WTC11 (cell line): ENCODE measurements around the gene ADAT3. TPM values are rescaled to one million over a fixed set of nuclear protein-coding genes. Genes with fewer than 3 reads are reported as not detected.
A peak's percentile ranks its signal among the peaks of the same experiment; 100 is the strongest.

Source experiments
- ATF3 ChIP-seq: sonication (generic); formaldehyde crosslinking; conservative IDR thresholded peaks from 2 replicates; pipeline ENCODE4 v1.8.1; 2022; ENCODE audit warnings: mild to moderate bottlenecking, missing genetic modification reagents
- ELF4 ChIP-seq: sonication (generic); formaldehyde crosslinking; IDR thresholded peaks from 2 replicates; pipeline ENCODE4 v1.8.1; 2022; ENCODE audit warnings: low read depth, mild to moderate bottlenecking, moderate library complexity, missing genetic modification reagents
- FOXJ3 ChIP-seq: sonication (generic); formaldehyde crosslinking; IDR thresholded peaks from 2 replicates; pipeline ENCODE4 v1.9.0; 2021; ENCODE audit warnings: missing genetic modification reagents, mild to moderate bottlenecking, borderline replicate concordance
- FOXP4 ChIP-seq: sonication (generic); formaldehyde crosslinking; IDR thresholded peaks from 2 replicates; pipeline ENCODE4 v1.8.0; 2022; ENCODE audit warnings: mild to moderate bottlenecking, missing genetic modification reagents
- GRHL2 ChIP-seq: fragments of 250-450 bp; sonication (Bioruptor Pico); IDR thresholded peaks from 2 replicates; pipeline ENCODE4 v1.8.0; 2022; ENCODE audit warnings: mild to moderate bottlenecking, moderate library complexity; ENCODE audit not compliant: insufficient replicate concordance, severe bottlenecking
- IRF1 ChIP-seq: sonication (generic); formaldehyde crosslinking; IDR thresholded peaks from 2 replicates; pipeline ENCODE4 v1.8.0; 2023; ENCODE audit warnings: missing genetic modification reagents
- MXD4 ChIP-seq: fragments of 250-450 bp; sonication (Bioruptor Pico); IDR thresholded peaks from 2 replicates; pipeline ENCODE4 v1.8.0; 2021; ENCODE audit warnings: mild to moderate bottlenecking, moderate library complexity, borderline replicate concordance
- NFE2L1 ChIP-seq: sonication (generic); formaldehyde crosslinking; IDR thresholded peaks from 2 replicates; pipeline ENCODE4 v1.8.1; 2023; ENCODE audit warnings: missing genetic modification reagents
- RORB ChIP-seq: fragments of 250-450 bp; sonication (Bioruptor Pico); IDR thresholded peaks from 2 replicates; pipeline ENCODE4 v1.9.0; 2021; ENCODE audit warnings: mild to moderate bottlenecking
- SP1 ChIP-seq: sonication (generic); formaldehyde crosslinking; conservative IDR thresholded peaks from 2 replicates; pipeline ENCODE4 v1.8.1; 2022; ENCODE audit warnings: missing genetic modification reagents
- STAT6 ChIP-seq: sonication (generic); formaldehyde crosslinking; conservative IDR thresholded peaks from 2 replicates; pipeline ENCODE4 v1.8.1; 2023; ENCODE audit warnings: mild to moderate bottlenecking, low read depth, missing genetic modification reagents, moderate library complexity
- TEAD1 ChIP-seq: sonication (generic); formaldehyde crosslinking; IDR thresholded peaks from 2 replicates; pipeline ENCODE4 v1.8.0; 2022; ENCODE audit warnings: mild to moderate bottlenecking, missing genetic modification reagents
- ZBTB21 ChIP-seq: sonication (generic); formaldehyde crosslinking; IDR thresholded peaks from 2 replicates; pipeline ENCODE4 v1.8.1; 2023; ENCODE audit warnings: mild to moderate bottlenecking, missing genetic modification reagents, borderline replicate concordance
- ZNF263 ChIP-seq: sonication (generic); formaldehyde crosslinking; IDR thresholded peaks from 2 replicates; pipeline ENCODE4 v1.8.1; 2022; ENCODE audit warnings: low read depth, mild to moderate bottlenecking, moderate library complexity, missing genetic modification reagents
- ZNF416 ChIP-seq: fragments of 250-450 bp; sonication (Bioruptor Pico); IDR thresholded peaks from 2 replicates; pipeline ENCODE4 v1.9.0; 2021; ENCODE audit warnings: mild to moderate bottlenecking, inconsistent platforms
- ZNF532 ChIP-seq: fragments of 250-450 bp; sonication (Bioruptor Pico); IDR thresholded peaks from 2 replicates; pipeline ENCODE4 v1.9.0; 2021; ENCODE audit warnings: mild to moderate bottlenecking, borderline replicate concordance
- total RNA-seq: library from RNA; stranded (reverse); gene quantifications from 3 replicates; pipeline ENCODE4 v1.2.3, GENCODE V29; 2021
- TF ChIP-seq, protein P1 (sequence below): sonication (generic); formaldehyde crosslinking; IDR thresholded peaks from 2 replicates; pipeline ENCODE4 v1.8.1; 2022; ENCODE audit warnings: mild to moderate bottlenecking, moderate library complexity, missing genetic modification reagents
- TF ChIP-seq, protein P2 (sequence below): sonication (generic); formaldehyde crosslinking; IDR thresholded peaks from 2 replicates; pipeline ENCODE4 v1.8.0; 2022; ENCODE audit warnings: mild to moderate bottlenecking, missing genetic modification reagents
- TF ChIP-seq, protein P3 (sequence below): sonication (generic); formaldehyde crosslinking; IDR thresholded peaks from 2 replicates; pipeline ENCODE4 v1.8.0; 2022; ENCODE audit warnings: mild to moderate bottlenecking, missing genetic modification reagents
- TF ChIP-seq, protein P4 (sequence below): sonication (generic); formaldehyde crosslinking; IDR thresholded peaks from 2 replicates; pipeline ENCODE4 v1.8.1; 2023; ENCODE audit warnings: mild to moderate bottlenecking, missing genetic modification reagents
- TF ChIP-seq, protein P5 (sequence below): fragments of 250-450 bp; sonication (Bioruptor Pico); IDR thresholded peaks from 2 replicates; pipeline ENCODE4 v1.9.0; 2021; ENCODE audit warnings: moderate library complexity, mild to moderate bottlenecking, inconsistent platforms, borderline replicate concordance

The ADAT3 gene
- total RNA-seq, 1 experiment from 2014 or later = 20.3 TPM

DNA sequence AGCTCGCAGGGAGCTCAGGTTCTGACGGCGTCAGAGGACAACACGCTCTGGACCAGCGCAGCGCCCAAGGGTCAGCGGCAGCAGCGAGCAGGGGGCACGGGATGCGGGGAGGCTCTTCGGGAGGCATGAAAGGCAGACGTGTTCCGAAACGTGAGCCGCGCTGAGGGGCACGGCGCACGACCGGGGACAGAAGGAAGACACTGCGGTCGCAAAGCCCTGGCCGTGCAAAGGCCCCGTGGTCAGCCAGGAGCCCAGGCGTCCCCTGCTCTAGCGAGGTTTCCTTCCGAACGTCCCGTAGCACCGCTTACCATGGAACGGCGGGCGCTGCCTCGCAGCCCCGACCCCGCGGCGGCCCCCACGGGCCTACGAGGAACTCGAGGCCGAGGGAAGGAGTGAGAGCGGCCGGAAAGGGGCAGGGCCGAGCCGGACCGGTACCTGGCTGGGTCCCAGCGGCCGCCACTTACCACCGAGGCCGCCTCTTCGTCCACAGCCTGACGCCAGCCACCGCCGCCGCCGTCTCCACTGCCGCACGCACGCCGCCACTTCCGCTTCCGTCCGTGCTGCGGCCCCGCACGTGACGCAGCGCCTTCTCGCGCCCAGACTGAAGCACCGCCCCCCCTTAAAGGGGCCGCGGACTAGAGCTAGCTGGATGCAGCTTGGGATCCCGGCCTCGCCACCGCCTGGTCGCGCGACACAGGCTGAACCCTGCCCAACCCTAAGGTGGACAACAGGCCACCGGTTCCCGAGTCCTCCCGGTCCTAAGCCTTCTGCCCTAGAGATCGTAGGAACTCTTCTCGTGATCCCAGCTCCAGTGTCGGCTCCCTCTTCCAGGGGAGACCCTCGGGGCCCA, 29.3 kb upstream of the ADAT3 start (continued):
- TF ChIP-seq ZNF532 (CRISPR knock-in tag) = no peak
- TF ChIP-seq ZNF416 (CRISPR knock-in tag) = no peak; the same call in 1 of the 2 replicates
- TF ChIP-seq IRF1 (CRISPR knock-in tag) = peak; percentile 46; the same call in 1 of the 2 replicates
- peak; percentile 88 for TF ChIP-seq TEAD1 (CRISPR knock-in tag)
- TF ChIP-seq, protein P1, sequence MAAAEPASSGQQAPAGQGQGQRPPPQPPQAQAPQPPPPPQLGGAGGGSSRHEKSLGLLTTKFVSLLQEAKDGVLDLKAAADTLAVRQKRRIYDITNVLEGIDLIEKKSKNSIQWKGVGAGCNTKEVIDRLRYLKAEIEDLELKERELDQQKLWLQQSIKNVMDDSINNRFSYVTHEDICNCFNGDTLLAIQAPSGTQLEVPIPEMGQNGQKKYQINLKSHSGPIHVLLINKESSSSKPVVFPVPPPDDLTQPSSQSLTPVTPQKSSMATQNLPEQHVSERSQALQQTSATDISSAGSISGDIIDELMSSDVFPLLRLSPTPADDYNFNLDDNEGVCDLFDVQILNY (CRISPR knock-in tag) = peak; percentile 97
- TF ChIP-seq ELF4 = peak; percentile 38; the same call in 1 of the 2 replicates
- no peak for TF ChIP-seq ATF3 (CRISPR knock-in tag)
- 0 out of 2 replicates have a peak, but pooled peaks have one; percentile 56 for TF ChIP-seq FOXJ3 (CRISPR knock-in tag)
- TF ChIP-seq ZBTB21 = peak; percentile 83; the same call in 1 of the 2 replicates
- TF ChIP-seq, protein P2, sequence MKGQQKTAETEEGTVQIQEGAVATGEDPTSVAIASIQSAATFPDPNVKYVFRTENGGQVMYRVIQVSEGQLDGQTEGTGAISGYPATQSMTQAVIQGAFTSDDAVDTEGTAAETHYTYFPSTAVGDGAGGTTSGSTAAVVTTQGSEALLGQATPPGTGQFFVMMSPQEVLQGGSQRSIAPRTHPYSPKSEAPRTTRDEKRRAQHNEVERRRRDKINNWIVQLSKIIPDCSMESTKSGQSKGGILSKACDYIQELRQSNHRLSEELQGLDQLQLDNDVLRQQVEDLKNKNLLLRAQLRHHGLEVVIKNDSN (CRISPR knock-in tag) = peak; percentile 99
- TF ChIP-seq, protein P3, sequence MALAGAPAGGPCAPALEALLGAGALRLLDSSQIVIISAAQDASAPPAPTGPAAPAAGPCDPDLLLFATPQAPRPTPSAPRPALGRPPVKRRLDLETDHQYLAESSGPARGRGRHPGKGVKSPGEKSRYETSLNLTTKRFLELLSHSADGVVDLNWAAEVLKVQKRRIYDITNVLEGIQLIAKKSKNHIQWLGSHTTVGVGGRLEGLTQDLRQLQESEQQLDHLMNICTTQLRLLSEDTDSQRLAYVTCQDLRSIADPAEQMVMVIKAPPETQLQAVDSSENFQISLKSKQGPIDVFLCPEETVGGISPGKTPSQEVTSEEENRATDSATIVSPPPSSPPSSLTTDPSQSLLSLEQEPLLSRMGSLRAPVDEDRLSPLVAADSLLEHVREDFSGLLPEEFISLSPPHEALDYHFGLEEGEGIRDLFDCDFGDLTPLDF (CRISPR knock-in tag) = no peak; the same call in 1 of the 2 replicates
- no peak for TF ChIP-seq GRHL2 (CRISPR knock-in tag)
- TF ChIP-seq, protein P4, sequence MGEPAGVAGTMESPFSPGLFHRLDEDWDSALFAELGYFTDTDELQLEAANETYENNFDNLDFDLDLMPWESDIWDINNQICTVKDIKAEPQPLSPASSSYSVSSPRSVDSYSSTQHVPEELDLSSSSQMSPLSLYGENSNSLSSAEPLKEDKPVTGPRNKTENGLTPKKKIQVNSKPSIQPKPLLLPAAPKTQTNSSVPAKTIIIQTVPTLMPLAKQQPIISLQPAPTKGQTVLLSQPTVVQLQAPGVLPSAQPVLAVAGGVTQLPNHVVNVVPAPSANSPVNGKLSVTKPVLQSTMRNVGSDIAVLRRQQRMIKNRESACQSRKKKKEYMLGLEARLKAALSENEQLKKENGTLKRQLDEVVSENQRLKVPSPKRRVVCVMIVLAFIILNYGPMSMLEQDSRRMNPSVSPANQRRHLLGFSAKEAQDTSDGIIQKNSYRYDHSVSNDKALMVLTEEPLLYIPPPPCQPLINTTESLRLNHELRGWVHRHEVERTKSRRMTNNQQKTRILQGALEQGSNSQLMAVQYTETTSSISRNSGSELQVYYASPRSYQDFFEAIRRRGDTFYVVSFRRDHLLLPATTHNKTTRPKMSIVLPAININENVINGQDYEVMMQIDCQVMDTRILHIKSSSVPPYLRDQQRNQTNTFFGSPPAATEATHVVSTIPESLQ (CRISPR knock-in tag) = no peak
- TF ChIP-seq ZNF263 = no peak
- TF ChIP-seq NFE2L1 = peak; percentile 90; the same call in 1 of the 2 replicates
- TF ChIP-seq SP1 = peak; percentile 94
- TF ChIP-seq STAT6 (CRISPR knock-in tag) = 0 out of 2 replicates have a peak, but pooled peaks have one; percentile 24
- no peak for TF ChIP-seq RORB (CRISPR knock-in tag)
- TF ChIP-seq, protein P5, sequence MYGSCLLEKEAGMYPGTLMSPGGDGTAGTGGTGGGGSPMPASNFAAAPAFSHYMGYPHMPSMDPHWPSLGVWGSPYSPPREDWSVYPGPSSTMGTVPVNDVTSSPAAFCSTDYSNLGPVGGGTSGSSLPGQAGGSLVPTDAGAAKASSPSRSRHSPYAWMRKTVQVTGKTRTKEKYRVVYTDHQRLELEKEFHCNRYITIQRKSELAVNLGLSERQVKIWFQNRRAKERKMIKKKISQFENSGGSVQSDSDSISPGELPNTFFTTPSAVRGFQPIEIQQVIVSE (CRISPR knock-in tag) = no peak
- no peak for TF ChIP-seq MXD4 (CRISPR knock-in tag)
- peak; percentile 92 for TF ChIP-seq FOXP4 (CRISPR knock-in tag)
